CD4-positive, alpha-beta T cell (primary cell): Measurements from ENCODE around the gene HNRNPA3. TPM values are rescaled to one million over a fixed set of nuclear protein-coding genes. Genes with fewer than 3 reads are reported as not detected.

Experiments
- ATAC-seq: fragments of 200-7000 bp; cut with Tn5 transposase; one replicate; pipeline ENCODE4 v1.10.0; 2022; ENCODE audit warnings: mild to moderate bottlenecking; ENCODE audit not compliant: poor library complexity
- CTCF ChIA-PET: fragments of 350-600 bp; sonication (Branson Sonifier 250); formaldehyde crosslinking; loops from one replicate; lab custom pipeline; 2021; ENCODE audit warnings: antibody characterized with exemption, inconsistent platforms; lab: Charles Lee
- POLR2A ChIA-PET: fragments of 350-600 bp; sonication (Branson Sonifier 250); formaldehyde crosslinking; loops from one replicate; lab custom pipeline; 2021; ENCODE audit warnings: antibody characterized with exemption, inconsistent platforms; lab: Charles Lee
- DNase-seq, 14 experiments: peaks; one replicate each; pipeline ENCODE4 v3.0.0-alpha.2; 2013 to 2020; ENCODE audit warnings: mixed read lengths in 2 of 14
- H3K27ac ChIP-seq, 2 donors: one replicate each; pipeline versions ENCODE4 v1.5.1 to v1.7.0; 2013; ENCODE audit warnings: low read length in 2 of 2, low read depth in 1 of 2, mild to moderate bottlenecking in 1 of 2
- H3K27me3 ChIP-seq, 2 experiments: 1 replicate in 1 of 2; 2 replicates in 1 of 2; pipeline versions ENCODE4 v1.6.1 to v1.7.0; 2013; ENCODE audit warnings: low read length in 2 of 2, control low read depth in 1 of 2, mild to moderate bottlenecking in 1 of 2, moderate library complexity in 1 of 2; ENCODE audit not compliant: insufficient read depth in 2 of 2, control insufficient read depth in 1 of 2
- H3K36me3 ChIP-seq: one replicate; pipeline ENCODE4 v1.6.1; 2013; ENCODE audit warnings: low read length, control low read depth; ENCODE audit not compliant: insufficient read depth
- H3K4me1 ChIP-seq: one replicate; pipeline ENCODE4 v1.6.1; 2013; ENCODE audit warnings: low read length, control low read depth; ENCODE audit not compliant: insufficient read depth
- H3K4me3 ChIP-seq: one replicate; pipeline ENCODE4 v1.5.1; 2013; ENCODE audit warnings: mild to moderate bottlenecking, low read length, moderate library complexity
- H3K9me3 ChIP-seq, 2 experiments: 1 replicate in 1 of 2; 2 replicates in 1 of 2; pipeline versions ENCODE4 v1.6.1 to v1.7.0; 2013; ENCODE audit warnings: low read length in 2 of 2, mild to moderate bottlenecking in 2 of 2, control low read depth in 1 of 2, moderate library complexity in 1 of 2; ENCODE audit not compliant: control insufficient read depth in 1 of 2, insufficient read depth in 1 of 2
- H3K27ac Mint-ChIP-seq: one replicate; pipeline ENCODE4 v1.8.0; 2020; ENCODE audit warnings: mixed read lengths
- H3K27me3 Mint-ChIP-seq: one replicate; pipeline ENCODE4 v1.8.0; 2021; ENCODE audit warnings: mixed read lengths
- H3K36me3 Mint-ChIP-seq: one replicate; pipeline ENCODE4 v1.8.0; 2021; ENCODE audit warnings: low read depth, mixed read lengths
- H3K4me1 Mint-ChIP-seq: one replicate; pipeline ENCODE4 v1.8.0; 2021; ENCODE audit warnings: low read depth, mixed read lengths
- H3K4me3 Mint-ChIP-seq: one replicate; pipeline ENCODE4 v1.8.0; 2020; ENCODE audit warnings: mild to moderate bottlenecking, mixed read lengths
- H3K9me3 Mint-ChIP-seq: one replicate; pipeline ENCODE4 v1.8.0; 2020; ENCODE audit warnings: mixed read lengths
- CTCF ChIP-seq: fragments of 200-600 bp; IDR thresholded peaks from one replicate; pipeline ENCODE4 v1.8.0; 2022; ENCODE audit warnings: antibody characterized with exemption, mild to moderate bottlenecking
- intact Hi-C, 2 experiments: fragments of 100-400 bp; cut with DNase I in 1 of 2; cut with micrococcal nuclease in 1 of 2; formaldehyde crosslinking; loops; one replicate each; pipeline versions ENCODE4 v1.15.1 to v1.9.0; 2023 to 2025; cut with DNase I, micrococcal nuclease
- polyA plus RNA-seq, 2 donors: library from polyadenylated mRNA; unstranded; fragments of 120-200 nt; gene quantifications; one replicate each; pipeline ENCODE4 v1.2.1, GENCODE V29; 2013
- total RNA-seq, 174 experiments: library from RNA in 2 of 174; stranded (reverse) in 2 of 174; gene quantifications; one replicate each; pipeline ENCODE4 v1.2.3 and lab custom pipeline; 2021 to 2026

Gene HNRNPA3
- 100 to 1,000 TPM; 162 to 167 TPM for total RNA-seq
- polyA plus RNA-seq (2013, experiment 1 of 2): 253 TPM
- 252 TPM for polyA plus RNA-seq (2013, experiment 2 of 2)
- 75.7 to 371 (median 157) reads per million in 172 experiments for total RNA-seq (lab: John Stamatoyannopoulos, UW)

- H3K27me3 Mint-ChIP-seq: no peaks in the 10 kb centered on the region
- H3K4me3 Mint-ChIP-seq: peak within 1 kb of the TSS; percentile 88
- DNase-seq (peak; percentile 99 to 100 (median 100)), ATAC-seq (peak; percentile 81)
- Histone ChIP-seq H3K4me1 (peaks cover 37% of the 10 kb centered on the region), H3K9me3 (no peaks in the 10 kb centered on the region), H3K27me3 (no peaks in the 10 kb centered on the region), H3K4me3 (peak within 1 kb of the TSS; percentile 86), H3K27ac (peak within 1 kb of the TSS; percentile 98 to 100), H3K36me3 (peaks cover 28% of the 10 kb centered on the region)
- peak; percentile 33 for TF ChIP-seq CTCF
- peaks cover 61% of the 10 kb centered on the region for H3K4me1 Mint-ChIP-seq
- peak within 1 kb of the TSS; percentile 99 for H3K27ac Mint-ChIP-seq
- POLR2A ChIA-PET: interaction anchor here (0.7 to 4.7 kb wide), 30 partner anchors 9 to 1239 kb away, joined by 3 to 309 read pairs (median 5); partner anchors contain the start of genes LNPK, NFE2L2, PJVK and PRKRA
- intact Hi-C loops: loop anchor here (1.0 to 5.0 kb wide), 4 partner anchors 47 to 120 kb away; partner anchors contain the start of gene NFE2L2 (in 1 of the 2)
- H3K9me3 Mint-ChIP-seq: no peaks in the 10 kb centered on the region
- H3K36me3 Mint-ChIP-seq: peaks cover 55% of the 10 kb centered on the region
- CTCF ChIA-PET: interaction anchor here (1.1 to 1.7 kb wide), 4 partner anchors 12 to 52 kb away, joined by 3 to 14 read pairs (median 6); partner anchors contain the start of gene NFE2L2
Observed at GRCh38 chr2:177212106-177212890, at the start of gene HNRNPA3. Gene HNRNPA3 (plus strand): TSS chr2:177212794. CDS start chr2:177212800, 6 bp downstream.

GRCh38 chr2:177164131-177164530, 48.5 kb upstream of the HNRNPA3 start:
- POLR2A ChIA-PET: interaction anchor here (0.6 to 4.5 kb wide), 21 partner anchors 7 to 252 kb away, joined by 3 to 277 read pairs (median 6); partner anchors contain the start of genes AGPS, HNRNPA3 and NFE2L2
- Histone ChIP-seq H3K36me3 (no peaks in the 10 kb centered on the region), H3K27ac (no peak overlapping the region), H3K27me3 (no peaks in the 10 kb centered on the region), H3K9me3 (no peaks in the 10 kb centered on the region), H3K4me1 (peaks cover 14% of the 10 kb centered on the region), H3K4me3 (no peak overlapping the region)
- ATAC-seq (no peak), DNase-seq (no peak)
- H3K36me3 Mint-ChIP-seq: no peaks in the 10 kb centered on the region
- H3K9me3 Mint-ChIP-seq: no peaks in the 10 kb centered on the region
- no peak for TF ChIP-seq CTCF
- H3K4me3 Mint-ChIP-seq: no peak overlapping the region
- CTCF ChIA-PET: interaction anchor here (0.5 to 6.2 kb wide), 43 partner anchors 8 to 1037 kb away, joined by 3 to 71 read pairs (median 4); partner anchors contain the start of gene NFE2L2
- intact Hi-C loops: loop anchor here (1.0 to 10.0 kb wide), 12 partner anchors 49 to 599 kb away; partner anchors contain the start of genes HNRNPA3 (in 1 of the 2) and NFE2L2 (in 1 of the 2)
- H3K4me1 Mint-ChIP-seq: peaks cover 13% of the 10 kb centered on the region
- no peak overlapping the region for H3K27ac Mint-ChIP-seq
- H3K27me3 Mint-ChIP-seq: no peaks in the 10 kb centered on the region

DNA sequence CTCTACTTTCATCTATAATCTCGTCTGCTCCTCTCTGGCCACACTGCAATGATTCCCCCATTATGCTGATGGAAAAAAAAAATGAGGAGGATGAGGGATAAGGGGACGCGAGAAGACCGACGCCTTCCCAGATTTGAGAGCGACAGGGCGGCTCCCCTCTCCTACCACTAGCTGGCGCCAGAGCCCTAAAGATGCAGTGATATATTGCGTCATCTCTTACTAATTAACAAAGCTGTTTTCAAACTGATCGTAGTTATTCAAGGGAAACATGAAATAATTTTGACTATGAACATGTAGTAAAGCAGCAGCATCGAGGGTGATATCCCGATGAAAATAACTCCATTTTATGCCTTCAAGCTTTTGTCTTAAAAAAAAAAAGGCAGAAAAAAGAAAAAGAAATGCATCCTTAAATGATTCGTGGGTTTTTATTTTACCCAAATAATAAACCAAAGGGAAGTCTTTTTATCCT, 48.0 kb upstream of the HNRNPA3 start:
- Histone ChIP-seq H3K36me3 (no peaks in the 10 kb centered on the region), H3K4me1 (peaks cover 14% of the 10 kb centered on the region), H3K27me3 (no peaks in the 10 kb centered on the region), H3K9me3 (no peaks in the 10 kb centered on the region), H3K4me3 (peak overlapping the region; percentile 33), H3K27ac (no peak overlapping the region)
- no peak overlapping the region for H3K27ac Mint-ChIP-seq
- no peak overlapping the region for H3K4me3 Mint-ChIP-seq
- H3K4me1 Mint-ChIP-seq: peaks cover 16% of the 10 kb centered on the region
- CTCF ChIA-PET: interaction anchor here (0.5 to 6.2 kb wide), 62 partner anchors 9 to 1038 kb away, joined by 3 to 71 read pairs (median 4); partner anchors contain the start of genes AGPS, HNRNPA3 and NFE2L2
- no peaks in the 10 kb centered on the region for H3K27me3 Mint-ChIP-seq
- H3K9me3 Mint-ChIP-seq: no peaks in the 10 kb centered on the region
- peak; percentile 63 to 88 (median 76) for DNase-seq
- peak; percentile 75 for ATAC-seq
- POLR2A ChIA-PET: interaction anchor here (0.6 to 4.5 kb wide), 26 partner anchors 8 to 251 kb away, joined by 3 to 277 read pairs (median 4); partner anchors contain the start of genes AGPS, HNRNPA3 and NFE2L2
- intact Hi-C loops: loop anchor here (1.0 to 10.0 kb wide), 13 partner anchors 48 to 598 kb away; partner anchors contain the start of genes HNRNPA3 (in 1 of the 2) and NFE2L2 (in 1 of the 2)
- TF ChIP-seq CTCF: peak; percentile 99
- no peaks in the 10 kb centered on the region for H3K36me3 Mint-ChIP-seq
